GM23338 (cell line): ENCODE data around the gene OR2F1. TPM values are rescaled to one million over a fixed set of nuclear protein-coding genes. Genes with fewer than 3 reads are reported as not detected.

ENCODE experiments used
- ATAC-seq: fragments of 200-7000 bp; cut with Tn5 transposase; 3 replicates; pipeline ENCODE4 v1.9.1; 2020
- DNase-seq: peaks from one replicate; pipeline ENCODE4 v3.0.0-alpha.2; 2015; ENCODE audit warnings: low spot score
- H2AFZ ChIP-seq: fragments of 200-600 bp; sonication (generic); 2 replicates; pipeline ENCODE4 v1.8.0; 2016; ENCODE audit warnings: antibody characterized with exemption, mild to moderate bottlenecking, moderate library complexity
- H3F3A ChIP-seq: fragments of 200-600 bp; sonication (generic); replicated peaks from 2 replicates; pipeline ENCODE4 v1.8.0; 2017; ENCODE audit warnings: antibody characterized with exemption, mixed run types, low read depth
- H3K27ac ChIP-seq: fragments of 200-600 bp; sonication (generic); 2 replicates; pipeline ENCODE4 v1.6.1; 2016; ENCODE audit warnings: low read depth
- H3K27me3 ChIP-seq: fragments of 200-600 bp; sonication (generic); 2 replicates; pipeline ENCODE4 v1.8.0; 2016; ENCODE audit warnings: mild to moderate bottlenecking, mixed run types, moderate library complexity; ENCODE audit not compliant: insufficient read depth
- H3K36me3 ChIP-seq: fragments of 200-600 bp; sonication (generic); 2 replicates; pipeline ENCODE4 v1.8.0; 2016; ENCODE audit warnings: mild to moderate bottlenecking; ENCODE audit not compliant: insufficient read depth
- H3K4me1 ChIP-seq: fragments of 200-600 bp; sonication (generic); 2 replicates; pipeline ENCODE4 v1.8.0; 2016; ENCODE audit warnings: mild to moderate bottlenecking, moderate library complexity; ENCODE audit not compliant: insufficient read depth
- H3K4me2 ChIP-seq: fragments of 200-600 bp; sonication (generic); 2 replicates; pipeline ENCODE4 v1.7.1; 2017; ENCODE audit warnings: mixed run types
- H3K4me3 ChIP-seq: fragments of 200-600 bp; sonication (generic); 2 replicates; pipeline ENCODE4 v1.6.1; 2016; ENCODE audit warnings: mixed run types
- H3K79me2 ChIP-seq: fragments of 200-600 bp; sonication (generic); replicated peaks from 2 replicates; pipeline ENCODE4 v1.8.0; 2017; ENCODE audit warnings: mild to moderate bottlenecking; ENCODE audit not compliant: insufficient read depth
- H3K9me2 ChIP-seq: fragments of 200-600 bp; sonication (generic); 2 replicates; pipeline ENCODE4 v1.8.0; 2017; ENCODE audit not compliant: insufficient read depth
- H4K20me1 ChIP-seq: fragments of 200-600 bp; sonication (generic); replicated peaks from 2 replicates; pipeline ENCODE4 v1.8.0; 2017; ENCODE audit warnings: mild to moderate bottlenecking; ENCODE audit not compliant: insufficient read depth
- H3K27ac Mint-ChIP-seq: 2 replicates; pipeline ENCODE4 v1.8.0; 2020; ENCODE audit warnings: inconsistent platforms, mild to moderate bottlenecking, moderate library complexity, mixed read lengths
- H3K27me3 Mint-ChIP-seq: 3 replicates; pipeline ENCODE4 v1.8.0; 2022; ENCODE audit warnings: low read depth, mild to moderate bottlenecking, moderate library complexity, mixed read lengths, inconsistent platforms; ENCODE audit not compliant: insufficient read depth, poor library complexity
- H3K36me3 Mint-ChIP-seq: 3 replicates; pipeline ENCODE4 v1.8.0; 2021; ENCODE audit warnings: low read depth, mild to moderate bottlenecking, inconsistent platforms, moderate library complexity, mixed read lengths
- H3K4me1 Mint-ChIP-seq: 3 replicates; pipeline ENCODE4 v1.8.0; 2020; ENCODE audit warnings: mild to moderate bottlenecking, inconsistent platforms, mixed read lengths
- H3K4me3 Mint-ChIP-seq: 3 replicates; pipeline ENCODE4 v1.8.0; 2021; ENCODE audit warnings: moderate library complexity, mild to moderate bottlenecking, inconsistent platforms, mixed read lengths
- H3K9me3 Mint-ChIP-seq: 3 replicates; pipeline ENCODE4 v1.8.0; 2020; ENCODE audit warnings: moderate library complexity, mild to moderate bottlenecking, inconsistent platforms, mixed read lengths
- CREB1 ChIP-seq: fragments of 250-450 bp; sonication (Bioruptor Pico); IDR thresholded peaks from 2 replicates; pipeline ENCODE4 v1.5.0; 2020; ENCODE audit warnings: low read depth, mild to moderate bottlenecking, moderate library complexity
- EZH2 ChIP-seq: fragments of 200-600 bp; sonication (generic); IDR thresholded peaks from one replicate; pipeline ENCODE4 v1.8.0; 2017; ENCODE audit warnings: antibody characterized with exemption, mild to moderate bottlenecking, low read depth; ENCODE audit not compliant: unreplicated experiment
- EZH2phosphoT487 ChIP-seq: fragments of 200-600 bp; sonication (generic); IDR thresholded peaks from one replicate; pipeline ENCODE4 v1.8.1; 2018; ENCODE audit warnings: antibody characterized with exemption; ENCODE audit not compliant: unreplicated experiment
- JUNB ChIP-seq: IDR thresholded peaks from one replicate; pipeline ENCODE4 v1.6.1; 2016; ENCODE audit warnings: antibody characterized with exemption; ENCODE audit not compliant: unreplicated experiment
- NANOG ChIP-seq: IDR thresholded peaks from 2 replicates; pipeline ENCODE4 v1.6.1; 2016; ENCODE audit warnings: antibody characterized with exemption, borderline replicate concordance
- POLR2AphosphoS5 ChIP-seq: IDR thresholded peaks from 2 replicates; pipeline ENCODE4 v1.6.1; 2016; ENCODE audit warnings: antibody characterized with exemption, low read depth
- STAT1 ChIP-seq: IDR thresholded peaks from one replicate; pipeline ENCODE4 v1.6.1; 2016; ENCODE audit warnings: antibody characterized with exemption; ENCODE audit not compliant: unreplicated experiment
- ZNF114 ChIP-seq: fragments of 250-450 bp; sonication (Bioruptor Pico); IDR thresholded peaks from 2 replicates; pipeline ENCODE4 v1.5.0; 2020; ENCODE audit warnings: mild to moderate bottlenecking, moderate library complexity
- ZNF331 ChIP-seq: fragments of 250-450 bp; sonication (Bioruptor Pico); IDR thresholded peaks from 2 replicates; pipeline ENCODE4 v1.5.0; 2020; ENCODE audit warnings: low read depth, mild to moderate bottlenecking, moderate library complexity
- polyA plus RNA-seq: library from polyadenylated mRNA; unstranded; fragments of >200 nt; fragmentation: Nextera tagmentation; extraction: Ambion mirVana; gene quantifications from 2 replicates; pipeline ENCODE4 v1.2.1, GENCODE V29; 2016
- total RNA-seq: library from RNA; depleted of rRNA; stranded (reverse); fragments of >200 nt; shearing (Covaris generic); gene quantifications from 2 replicates; pipeline ENCODE4 v1.2.3, GENCODE V29; 2014
- TF ChIP-seq, protein P1 (sequence below): IDR thresholded peaks from one replicate; pipeline ENCODE4 v1.6.1; 2018; ENCODE audit warnings: antibody characterized with exemption; ENCODE audit not compliant: unreplicated experiment
- TF ChIP-seq, protein P2 (sequence below): fragments of 250-450 bp; sonication (Bioruptor Pico); IDR thresholded peaks from 2 replicates; pipeline ENCODE4 v1.5.0; 2020; ENCODE audit warnings: mild to moderate bottlenecking, moderate library complexity
- TF ChIP-seq, protein P3 (sequence below): IDR thresholded peaks from 2 replicates; pipeline ENCODE4 v1.6.1; 2016; ENCODE audit warnings: antibody characterized with exemption
- TF ChIP-seq, protein P4 (sequence below), 2 experiments: fragments of 200-600 bp in 1 of 2; sonication (generic) in 1 of 2; conservative IDR thresholded peaks; 2 replicates each; pipeline versions ENCODE4 v1.5.1 to v1.6.1; 2016 to 2017; ENCODE audit warnings: antibody characterized with exemption in 2 of 2, low read depth in 2 of 2, mild to moderate bottlenecking in 2 of 2, moderate library complexity in 1 of 2

Gene OR2F1
- total and polyA plus RNA-seq, 2 experiments from 2014 or later, result not detected

DNA sequence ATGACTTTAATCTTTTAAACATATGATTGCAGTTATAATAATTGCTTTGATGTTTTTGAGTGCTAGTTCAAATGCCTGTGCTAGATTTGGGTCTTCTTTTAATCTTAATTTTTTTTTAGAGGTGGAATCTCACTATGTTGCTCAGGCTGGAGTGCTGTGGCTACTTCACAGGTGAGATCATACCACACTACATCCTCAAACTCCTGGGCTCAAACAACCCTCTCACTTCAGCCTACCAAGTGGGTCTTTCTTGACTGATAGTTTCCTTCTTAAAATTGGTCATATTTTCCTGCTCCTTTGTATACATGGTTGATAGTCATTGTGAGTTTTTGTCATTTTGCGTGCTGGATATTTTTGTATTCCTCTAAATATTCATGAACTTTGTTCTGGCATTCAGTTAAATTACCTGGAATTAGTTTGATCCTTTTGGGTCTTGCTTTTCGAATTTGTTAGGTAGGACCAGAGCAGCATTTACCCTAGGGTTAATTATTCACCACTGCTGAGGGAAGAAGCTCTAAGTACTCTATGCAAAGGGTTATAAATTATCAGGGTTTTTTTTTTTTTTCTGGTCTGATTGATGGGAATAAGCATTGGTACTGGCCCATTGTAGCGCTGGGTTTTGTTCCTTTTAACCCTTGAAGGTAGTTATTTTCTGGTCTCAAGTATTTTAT, 40.6 kb upstream of the OR2F1 start:
- no peaks in the 10 kb centered on the region; the same call in 2 of the 3 replicates for H3K4me1 Mint-ChIP-seq
- no peak overlapping the region for H3K27ac Mint-ChIP-seq
- no peak overlapping the region for H3K4me2 ChIP-seq
- DNase-seq (no peak), ATAC-seq (no peak)
- no peaks in the 10 kb centered on the region for H3K79me2 ChIP-seq
- H3K27ac ChIP-seq, result no peak overlapping the region
- H3K27me3 Mint-ChIP-seq, result no peaks in the 10 kb centered on the region
- no peaks in the 10 kb centered on the region for H3K27me3 ChIP-seq
- H3K9me2 ChIP-seq, result no peaks in the 10 kb centered on the region
- H3K36me3 ChIP-seq, result no peaks in the 10 kb centered on the region
- no peaks in the 10 kb centered on the region for H3K9me3 Mint-ChIP-seq
- H4K20me1 ChIP-seq, result no peaks in the 10 kb centered on the region
- no peak overlapping the region for H3K4me3 Mint-ChIP-seq
- no peak overlapping the region for H2AFZ ChIP-seq
- H3K4me3 ChIP-seq, result no peak overlapping the region
- no peaks in the 10 kb centered on the region for H3K4me1 ChIP-seq
- TF ChIP-seq, protein P1, sequence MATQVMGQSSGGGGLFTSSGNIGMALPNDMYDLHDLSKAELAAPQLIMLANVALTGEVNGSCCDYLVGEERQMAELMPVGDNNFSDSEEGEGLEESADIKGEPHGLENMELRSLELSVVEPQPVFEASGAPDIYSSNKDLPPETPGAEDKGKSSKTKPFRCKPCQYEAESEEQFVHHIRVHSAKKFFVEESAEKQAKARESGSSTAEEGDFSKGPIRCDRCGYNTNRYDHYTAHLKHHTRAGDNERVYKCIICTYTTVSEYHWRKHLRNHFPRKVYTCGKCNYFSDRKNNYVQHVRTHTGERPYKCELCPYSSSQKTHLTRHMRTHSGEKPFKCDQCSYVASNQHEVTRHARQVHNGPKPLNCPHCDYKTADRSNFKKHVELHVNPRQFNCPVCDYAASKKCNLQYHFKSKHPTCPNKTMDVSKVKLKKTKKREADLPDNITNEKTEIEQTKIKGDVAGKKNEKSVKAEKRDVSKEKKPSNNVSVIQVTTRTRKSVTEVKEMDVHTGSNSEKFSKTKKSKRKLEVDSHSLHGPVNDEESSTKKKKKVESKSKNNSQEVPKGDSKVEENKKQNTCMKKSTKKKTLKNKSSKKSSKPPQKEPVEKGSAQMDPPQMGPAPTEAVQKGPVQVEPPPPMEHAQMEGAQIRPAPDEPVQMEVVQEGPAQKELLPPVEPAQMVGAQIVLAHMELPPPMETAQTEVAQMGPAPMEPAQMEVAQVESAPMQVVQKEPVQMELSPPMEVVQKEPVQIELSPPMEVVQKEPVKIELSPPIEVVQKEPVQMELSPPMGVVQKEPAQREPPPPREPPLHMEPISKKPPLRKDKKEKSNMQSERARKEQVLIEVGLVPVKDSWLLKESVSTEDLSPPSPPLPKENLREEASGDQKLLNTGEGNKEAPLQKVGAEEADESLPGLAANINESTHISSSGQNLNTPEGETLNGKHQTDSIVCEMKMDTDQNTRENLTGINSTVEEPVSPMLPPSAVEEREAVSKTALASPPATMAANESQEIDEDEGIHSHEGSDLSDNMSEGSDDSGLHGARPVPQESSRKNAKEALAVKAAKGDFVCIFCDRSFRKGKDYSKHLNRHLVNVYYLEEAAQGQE, result no peak
- no peak for TF ChIP-seq EZH2phosphoT487
- TF ChIP-seq, protein P2, sequence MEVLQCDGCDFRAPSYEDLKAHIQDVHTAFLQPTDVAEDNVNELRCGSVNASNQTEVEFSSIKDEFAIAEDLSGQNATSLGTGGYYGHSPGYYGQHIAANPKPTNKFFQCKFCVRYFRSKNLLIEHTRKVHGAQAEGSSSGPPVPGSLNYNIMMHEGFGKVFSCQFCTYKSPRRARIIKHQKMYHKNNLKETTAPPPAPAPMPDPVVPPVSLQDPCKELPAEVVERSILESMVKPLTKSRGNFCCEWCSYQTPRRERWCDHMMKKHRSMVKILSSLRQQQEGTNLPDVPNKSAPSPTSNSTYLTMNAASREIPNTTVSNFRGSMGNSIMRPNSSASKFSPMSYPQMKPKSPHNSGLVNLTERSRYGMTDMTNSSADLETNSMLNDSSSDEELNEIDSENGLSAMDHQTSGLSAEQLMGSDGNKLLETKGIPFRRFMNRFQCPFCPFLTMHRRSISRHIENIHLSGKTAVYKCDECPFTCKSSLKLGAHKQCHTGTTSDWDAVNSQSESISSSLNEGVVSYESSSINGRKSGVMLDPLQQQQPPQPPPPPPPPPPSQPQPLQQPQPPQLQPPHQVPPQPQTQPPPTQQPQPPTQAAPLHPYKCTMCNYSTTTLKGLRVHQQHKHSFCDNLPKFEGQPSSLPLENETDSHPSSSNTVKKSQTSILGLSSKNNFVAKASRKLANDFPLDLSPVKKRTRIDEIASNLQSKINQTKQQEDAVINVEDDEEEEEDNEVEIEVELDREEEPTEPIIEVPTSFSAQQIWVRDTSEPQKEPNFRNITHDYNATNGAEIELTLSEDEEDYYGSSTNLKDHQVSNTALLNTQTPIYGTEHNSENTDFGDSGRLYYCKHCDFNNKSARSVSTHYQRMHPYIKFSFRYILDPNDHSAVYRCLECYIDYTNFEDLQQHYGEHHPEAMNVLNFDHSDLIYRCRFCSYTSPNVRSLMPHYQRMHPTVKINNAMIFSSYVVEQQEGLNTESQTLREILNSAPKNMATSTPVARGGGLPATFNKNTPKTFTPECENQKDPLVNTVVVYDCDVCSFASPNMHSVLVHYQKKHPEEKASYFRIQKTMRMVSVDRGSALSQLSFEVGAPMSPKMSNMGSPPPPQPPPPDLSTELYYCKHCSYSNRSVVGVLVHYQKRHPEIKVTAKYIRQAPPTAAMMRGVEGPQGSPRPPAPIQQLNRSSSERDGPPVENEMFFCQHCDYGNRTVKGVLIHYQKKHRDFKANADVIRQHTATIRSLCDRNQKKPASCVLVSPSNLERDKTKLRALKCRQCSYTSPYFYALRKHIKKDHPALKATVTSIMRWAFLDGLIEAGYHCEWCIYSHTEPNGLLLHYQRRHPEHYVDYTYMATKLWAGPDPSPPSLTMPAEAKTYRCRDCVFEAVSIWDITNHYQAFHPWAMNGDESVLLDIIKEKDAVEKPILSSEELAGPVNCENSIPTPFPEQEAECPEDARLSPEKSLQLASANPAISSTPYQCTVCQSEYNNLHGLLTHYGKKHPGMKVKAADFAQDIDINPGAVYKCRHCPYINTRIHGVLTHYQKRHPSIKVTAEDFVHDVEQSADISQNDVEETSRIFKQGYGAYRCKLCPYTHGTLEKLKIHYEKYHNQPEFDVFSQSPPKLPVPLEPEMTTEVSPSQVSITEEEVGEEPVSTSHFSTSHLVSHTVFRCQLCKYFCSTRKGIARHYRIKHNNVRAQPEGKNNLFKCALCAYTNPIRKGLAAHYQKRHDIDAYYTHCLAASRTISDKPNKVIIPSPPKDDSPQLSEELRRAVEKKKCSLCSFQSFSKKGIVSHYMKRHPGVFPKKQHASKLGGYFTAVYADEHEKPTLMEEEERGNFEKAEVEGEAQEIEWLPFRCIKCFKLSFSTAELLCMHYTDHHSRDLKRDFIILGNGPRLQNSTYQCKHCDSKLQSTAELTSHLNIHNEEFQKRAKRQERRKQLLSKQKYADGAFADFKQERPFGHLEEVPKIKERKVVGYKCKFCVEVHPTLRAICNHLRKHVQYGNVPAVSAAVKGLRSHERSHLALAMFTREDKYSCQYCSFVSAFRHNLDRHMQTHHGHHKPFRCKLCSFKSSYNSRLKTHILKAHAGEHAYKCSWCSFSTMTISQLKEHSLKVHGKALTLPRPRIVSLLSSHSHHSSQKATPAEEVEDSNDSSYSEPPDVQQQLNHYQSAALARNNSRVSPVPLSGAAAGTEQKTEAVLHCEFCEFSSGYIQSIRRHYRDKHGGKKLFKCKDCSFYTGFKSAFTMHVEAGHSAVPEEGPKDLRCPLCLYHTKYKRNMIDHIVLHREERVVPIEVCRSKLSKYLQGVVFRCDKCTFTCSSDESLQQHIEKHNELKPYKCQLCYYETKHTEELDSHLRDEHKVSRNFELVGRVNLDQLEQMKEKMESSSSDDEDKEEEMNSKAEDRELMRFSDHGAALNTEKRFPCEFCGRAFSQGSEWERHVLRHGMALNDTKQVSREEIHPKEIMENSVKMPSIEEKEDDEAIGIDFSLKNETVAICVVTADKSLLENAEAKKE, result no peak
- TF ChIP-seq, protein P3, sequence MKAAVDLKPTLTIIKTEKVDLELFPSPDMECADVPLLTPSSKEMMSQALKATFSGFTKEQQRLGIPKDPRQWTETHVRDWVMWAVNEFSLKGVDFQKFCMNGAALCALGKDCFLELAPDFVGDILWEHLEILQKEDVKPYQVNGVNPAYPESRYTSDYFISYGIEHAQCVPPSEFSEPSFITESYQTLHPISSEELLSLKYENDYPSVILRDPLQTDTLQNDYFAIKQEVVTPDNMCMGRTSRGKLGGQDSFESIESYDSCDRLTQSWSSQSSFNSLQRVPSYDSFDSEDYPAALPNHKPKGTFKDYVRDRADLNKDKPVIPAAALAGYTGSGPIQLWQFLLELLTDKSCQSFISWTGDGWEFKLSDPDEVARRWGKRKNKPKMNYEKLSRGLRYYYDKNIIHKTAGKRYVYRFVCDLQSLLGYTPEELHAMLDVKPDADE, result no peak
- TF ChIP-seq, protein P4, sequence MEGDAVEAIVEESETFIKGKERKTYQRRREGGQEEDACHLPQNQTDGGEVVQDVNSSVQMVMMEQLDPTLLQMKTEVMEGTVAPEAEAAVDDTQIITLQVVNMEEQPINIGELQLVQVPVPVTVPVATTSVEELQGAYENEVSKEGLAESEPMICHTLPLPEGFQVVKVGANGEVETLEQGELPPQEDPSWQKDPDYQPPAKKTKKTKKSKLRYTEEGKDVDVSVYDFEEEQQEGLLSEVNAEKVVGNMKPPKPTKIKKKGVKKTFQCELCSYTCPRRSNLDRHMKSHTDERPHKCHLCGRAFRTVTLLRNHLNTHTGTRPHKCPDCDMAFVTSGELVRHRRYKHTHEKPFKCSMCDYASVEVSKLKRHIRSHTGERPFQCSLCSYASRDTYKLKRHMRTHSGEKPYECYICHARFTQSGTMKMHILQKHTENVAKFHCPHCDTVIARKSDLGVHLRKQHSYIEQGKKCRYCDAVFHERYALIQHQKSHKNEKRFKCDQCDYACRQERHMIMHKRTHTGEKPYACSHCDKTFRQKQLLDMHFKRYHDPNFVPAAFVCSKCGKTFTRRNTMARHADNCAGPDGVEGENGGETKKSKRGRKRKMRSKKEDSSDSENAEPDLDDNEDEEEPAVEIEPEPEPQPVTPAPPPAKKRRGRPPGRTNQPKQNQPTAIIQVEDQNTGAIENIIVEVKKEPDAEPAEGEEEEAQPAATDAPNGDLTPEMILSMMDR (conservative IDR thresholded peaks at IDR 0.05; ENCODE audit: low read depth in 2 of 2), result no peak
- no peak for TF ChIP-seq JUNB
- no peak for TF ChIP-seq EZH2
- TF ChIP-seq NANOG, result no peak
- no peak for TF ChIP-seq CREB1
- no peak for TF ChIP-seq ZNF331
- TF ChIP-seq ZNF114 (CRISPR knock-in tag), result no peak
- no peak for TF ChIP-seq STAT1
- TF ChIP-seq POLR2AphosphoS5, result no peak
- no peaks in the 10 kb centered on the region for H3K36me3 Mint-ChIP-seq
- H3F3A ChIP-seq, result no peaks in the 10 kb centered on the region
